ENCODE results near the gene MPHOSPH8. TPM values are rescaled to one million over a fixed set of nuclear protein-coding genes. Genes with fewer than 3 reads are reported as not detected.
A peak's percentile ranks its signal among the peaks of the same experiment; 100 is the strongest.

Gene MPHOSPH8
- total RNA-seq, 1 experiment from 2014 or later = 17.5 TPM

DNA sequence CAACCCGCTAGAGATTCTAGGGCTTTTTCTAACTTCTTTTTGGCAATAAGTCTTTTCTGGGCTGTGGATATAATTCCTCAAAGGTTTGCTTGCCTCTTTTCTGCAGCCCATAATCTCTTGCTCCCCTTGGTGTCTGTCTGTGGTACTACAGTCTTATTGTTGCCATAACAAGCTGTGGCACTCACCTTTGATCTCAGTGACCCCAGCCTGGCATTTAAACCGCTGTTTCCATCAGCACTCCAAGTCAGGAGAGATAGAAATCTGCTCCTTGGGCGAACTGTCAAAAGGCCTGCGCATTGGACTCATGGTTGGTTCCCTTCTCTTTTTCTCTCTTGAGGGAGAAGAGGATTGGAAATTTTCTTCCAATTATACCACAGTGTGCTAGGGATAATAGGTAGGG, 14.5 kb upstream of the MPHOSPH8 start:
- CTCF ChIA-PET = interaction anchor here (1.3 kb wide), 1 partner anchor 31 kb away, joined by 5 read pairs; no protein-coding TSS in a partner anchor
- H3K9me3 Mint-ChIP-seq (ENCODE audit: low read depth, unreplicated experiment) = peaks cover 2% of the 10 kb centered on the region
- H3K27ac Mint-ChIP-seq (ENCODE audit: unreplicated experiment) = peak overlapping the region; percentile 47
- TF ChIP-seq CTCF (IDR thresholded peaks at IDR 0.05; ENCODE audit: unreplicated experiment) = no peak
- DNase-seq = peak; percentile 23
- intact Hi-C loops (cut with micrococcal nuclease; ENCODE audit: unreplicated experiment) = no loop called here
- BruUV-seq (replicated peaks) = no TSS peak
- H3K4me1 Mint-ChIP-seq (ENCODE audit: low read depth, unreplicated experiment) = peaks cover 7% of the 10 kb centered on the region
- H3K27me3 Mint-ChIP-seq (ENCODE audit: unreplicated experiment) = no peaks in the 10 kb centered on the region
- H3K36me3 Mint-ChIP-seq (ENCODE audit: insufficient read depth, unreplicated experiment) = peaks cover 5% of the 10 kb centered on the region
- H3K4me3 Mint-ChIP-seq (ENCODE audit: low read depth, unreplicated experiment) = no peak overlapping the region

DNA sequence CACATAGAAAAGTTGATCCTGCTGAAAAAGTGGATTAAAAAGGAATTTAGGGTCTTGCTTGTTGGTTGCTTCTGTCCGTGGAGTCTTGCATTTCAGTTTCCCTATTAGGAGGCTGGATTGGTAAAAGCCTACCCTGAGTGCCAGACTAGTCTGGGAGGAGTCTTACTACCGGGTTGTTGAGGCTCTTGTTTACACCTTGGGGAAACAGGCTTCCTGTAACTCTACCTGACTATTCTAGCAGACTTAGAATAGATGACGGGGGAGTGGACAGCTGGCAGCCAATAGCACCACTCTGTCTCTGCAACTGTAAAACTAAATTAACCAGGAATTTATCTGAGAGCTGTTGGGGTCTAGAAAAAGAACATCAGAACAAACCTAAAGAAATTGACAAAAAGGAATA, 11.3 kb upstream of the MPHOSPH8 start:
- H3K27ac Mint-ChIP-seq (ENCODE audit: unreplicated experiment) = no peak overlapping the region
- intact Hi-C loops (cut with micrococcal nuclease; ENCODE audit: unreplicated experiment) = no loop called here
- no peak for TF ChIP-seq CTCF (IDR thresholded peaks at IDR 0.05; ENCODE audit: unreplicated experiment)
- no peak for DNase-seq
- CTCF ChIA-PET = no interaction called here
- no peaks in the 10 kb centered on the region for H3K27me3 Mint-ChIP-seq (ENCODE audit: unreplicated experiment)
- peaks cover 7% of the 10 kb centered on the region for H3K4me1 Mint-ChIP-seq (ENCODE audit: low read depth, unreplicated experiment)
- no TSS peak for BruUV-seq (replicated peaks)
- H3K9me3 Mint-ChIP-seq (ENCODE audit: low read depth, unreplicated experiment) = no peaks in the 10 kb centered on the region
- H3K4me3 Mint-ChIP-seq (ENCODE audit: low read depth, unreplicated experiment) = no peak overlapping the region
- peaks cover 5% of the 10 kb centered on the region for H3K36me3 Mint-ChIP-seq (ENCODE audit: insufficient read depth, unreplicated experiment)

DNA sequence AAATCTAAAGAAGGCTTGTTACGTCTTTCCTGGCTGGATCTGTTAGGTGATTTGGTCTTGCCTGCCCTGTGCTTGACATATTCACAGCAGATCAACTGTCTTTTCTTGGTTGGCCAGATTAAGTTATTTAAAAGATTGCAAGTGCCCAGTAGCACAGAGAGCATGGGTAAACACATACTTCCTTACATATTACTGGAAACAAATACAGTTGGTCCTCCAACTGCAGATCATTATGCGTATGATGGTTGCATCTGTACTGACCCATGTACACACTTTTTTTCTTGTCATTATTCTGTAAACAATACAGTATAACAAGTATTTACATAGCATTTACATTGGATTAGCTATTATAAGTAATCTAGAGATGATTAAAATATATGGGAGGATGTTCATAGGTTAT, 9.2 kb upstream of the MPHOSPH8 start:
- no peaks in the 10 kb centered on the region for H3K9me3 Mint-ChIP-seq (ENCODE audit: low read depth, unreplicated experiment)
- no peak overlapping the region for H3K27ac Mint-ChIP-seq (ENCODE audit: unreplicated experiment)

DNA sequence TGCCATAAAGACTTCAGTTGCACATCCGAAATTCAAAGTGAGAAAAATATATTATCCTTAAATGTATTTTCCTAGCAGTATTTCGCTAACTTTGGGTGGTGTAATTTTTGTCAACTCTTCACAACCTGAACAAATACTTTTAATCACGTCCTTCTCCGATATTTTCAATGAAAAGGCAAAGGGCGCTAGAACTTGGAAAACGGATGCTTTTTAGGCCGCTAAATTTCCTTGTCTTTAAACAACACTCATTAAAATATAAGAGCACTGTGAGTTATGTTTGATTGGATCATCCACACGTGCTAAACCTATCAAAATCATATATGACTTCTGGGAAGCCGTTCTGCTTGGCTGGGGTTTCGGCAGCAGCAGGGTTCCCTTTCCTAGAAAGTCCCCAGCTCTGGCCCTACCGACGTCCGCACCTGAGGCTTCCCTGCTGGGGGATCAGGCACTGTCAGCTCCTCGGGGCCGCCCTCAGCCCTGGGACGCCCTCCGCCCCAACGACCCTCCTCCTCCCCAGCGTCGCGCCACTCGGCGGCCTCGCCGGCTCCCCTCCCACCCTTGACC, 462 bp upstream of the MPHOSPH8 start:
- H3K4me1 Mint-ChIP-seq (ENCODE audit: low read depth, unreplicated experiment) = no peaks in the 10 kb centered on the region
- no peaks in the 10 kb centered on the region for H3K27me3 Mint-ChIP-seq (ENCODE audit: unreplicated experiment)
- H3K9me3 Mint-ChIP-seq (ENCODE audit: low read depth, unreplicated experiment) = peaks cover 3% of the 10 kb centered on the region
- no peak for TF ChIP-seq CTCF (IDR thresholded peaks at IDR 0.05; ENCODE audit: unreplicated experiment)
- peaks cover 19% of the 10 kb centered on the region for H3K36me3 Mint-ChIP-seq (ENCODE audit: insufficient read depth, unreplicated experiment)
- no peak for DNase-seq
- H3K27ac Mint-ChIP-seq (ENCODE audit: unreplicated experiment) = peak overlapping the region; percentile 92
- intact Hi-C loops (cut with micrococcal nuclease; ENCODE audit: unreplicated experiment) = no loop called here
- peak overlapping the region; percentile 93 for H3K4me3 Mint-ChIP-seq (ENCODE audit: low read depth, unreplicated experiment)
- CTCF ChIA-PET = no interaction called here
- TSS peak; percentile 61 for BruUV-seq (replicated peaks)

More for the DNA sequence above, 9.2 kb upstream of the MPHOSPH8 start:
- no peak overlapping the region for H3K4me3 Mint-ChIP-seq (ENCODE audit: low read depth, unreplicated experiment)
- H3K27me3 Mint-ChIP-seq (ENCODE audit: unreplicated experiment) = no peaks in the 10 kb centered on the region
- no peak for TF ChIP-seq CTCF (IDR thresholded peaks at IDR 0.05; ENCODE audit: unreplicated experiment)
- CTCF ChIA-PET = no interaction called here
- intact Hi-C loops (cut with micrococcal nuclease; ENCODE audit: unreplicated experiment) = no loop called here
- no peak for DNase-seq
- BruUV-seq (replicated peaks) = no TSS peak
- no peaks in the 10 kb centered on the region for H3K4me1 Mint-ChIP-seq (ENCODE audit: low read depth, unreplicated experiment)
- no peaks in the 10 kb centered on the region for H3K36me3 Mint-ChIP-seq (ENCODE audit: insufficient read depth, unreplicated experiment)
